ENCODE results near the gene DBP.
A peak's percentile ranks its signal among the peaks of the same experiment; 100 is the strongest.
"Not testable (repeated sequence)": the region's sequence is repeated elsewhere in the genome, so short reads cannot be mapped to it uniquely, and the experiment has no call there.

Gene DBP

DNA sequence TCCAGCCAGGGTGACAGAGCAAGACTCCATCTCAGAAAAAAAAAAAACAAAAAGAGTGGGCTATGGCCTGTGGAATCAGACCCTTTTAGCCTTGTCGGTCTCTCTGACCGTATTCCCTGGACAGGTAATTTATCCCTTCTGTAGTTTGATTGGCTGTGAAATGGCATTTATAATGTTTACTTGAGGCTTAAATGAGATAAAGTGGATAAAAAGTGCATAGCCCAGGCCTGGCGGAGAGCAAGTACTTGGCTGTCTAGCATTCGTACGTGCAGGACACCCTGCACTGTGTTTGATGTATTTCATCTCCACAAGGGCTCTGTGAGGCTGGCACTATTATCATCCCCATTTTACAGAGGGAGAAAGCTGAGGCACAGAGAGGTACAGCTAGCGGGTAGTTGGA, 28.6 kb upstream of the DBP start:
- DNase-seq = no peak

DNA sequence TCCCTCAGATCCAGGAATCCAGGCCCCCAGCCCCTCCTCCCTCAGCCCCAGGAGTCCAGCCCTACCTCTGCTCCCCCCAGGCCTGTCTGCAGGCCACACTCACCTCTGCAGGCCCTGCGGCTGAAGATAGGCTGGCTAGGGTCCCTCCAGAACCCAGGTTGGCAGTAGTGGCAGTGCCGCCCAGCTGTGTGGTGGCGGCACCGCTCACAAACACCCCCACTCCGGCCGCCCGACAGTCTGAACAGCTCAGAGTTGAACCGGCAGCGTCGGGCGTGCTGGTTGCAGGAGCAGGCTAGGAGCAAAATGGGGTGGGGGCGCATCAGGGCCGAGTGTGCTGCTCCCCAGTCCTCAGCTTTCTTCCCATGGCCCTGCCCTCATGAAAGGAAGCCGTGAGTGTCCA, 27.3 kb upstream of the DBP start:
- no peak for DNase-seq

DNA sequence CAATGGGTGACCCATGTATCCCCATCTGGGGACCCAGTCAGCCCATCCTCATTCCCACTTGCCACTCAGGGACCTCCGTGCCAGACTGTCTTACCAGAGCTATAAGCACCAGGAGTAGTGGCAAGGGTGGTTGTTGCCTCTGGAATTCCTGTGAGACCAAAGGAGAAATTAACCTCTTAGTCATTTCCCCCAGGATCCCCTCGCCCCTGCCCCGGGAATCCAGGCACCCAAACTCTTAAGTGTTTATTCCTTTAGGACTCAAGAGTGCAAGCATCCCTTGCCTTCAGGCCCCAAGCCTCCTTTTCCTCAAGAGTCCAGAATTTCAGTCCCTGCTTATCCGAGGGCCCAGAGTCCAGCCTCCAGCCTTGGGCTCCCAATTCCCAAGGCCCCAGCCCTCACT, 26.5 kb upstream of the DBP start:
- no peak for DNase-seq

DNA sequence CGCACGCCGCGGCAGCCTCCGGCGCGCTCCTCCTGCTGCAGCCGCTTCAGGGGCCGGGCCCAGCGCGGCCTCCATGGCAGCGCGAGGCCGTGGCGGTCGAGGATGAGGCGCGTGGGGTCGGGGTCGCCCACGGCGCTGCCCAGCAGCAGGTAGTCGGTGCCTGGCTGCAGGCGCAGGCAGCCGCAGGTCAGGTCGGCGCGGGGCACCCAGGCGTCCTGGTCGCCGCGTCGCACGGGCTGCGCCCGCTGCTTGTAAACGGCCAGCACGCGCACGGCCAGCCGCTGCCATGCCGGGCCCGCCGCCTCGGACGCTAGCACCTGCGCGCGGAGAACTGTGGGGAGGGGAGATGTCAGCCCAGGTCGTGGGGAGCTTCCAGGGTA, 24.5 kb upstream of the DBP start:
- DNase-seq = no peak

DNA sequence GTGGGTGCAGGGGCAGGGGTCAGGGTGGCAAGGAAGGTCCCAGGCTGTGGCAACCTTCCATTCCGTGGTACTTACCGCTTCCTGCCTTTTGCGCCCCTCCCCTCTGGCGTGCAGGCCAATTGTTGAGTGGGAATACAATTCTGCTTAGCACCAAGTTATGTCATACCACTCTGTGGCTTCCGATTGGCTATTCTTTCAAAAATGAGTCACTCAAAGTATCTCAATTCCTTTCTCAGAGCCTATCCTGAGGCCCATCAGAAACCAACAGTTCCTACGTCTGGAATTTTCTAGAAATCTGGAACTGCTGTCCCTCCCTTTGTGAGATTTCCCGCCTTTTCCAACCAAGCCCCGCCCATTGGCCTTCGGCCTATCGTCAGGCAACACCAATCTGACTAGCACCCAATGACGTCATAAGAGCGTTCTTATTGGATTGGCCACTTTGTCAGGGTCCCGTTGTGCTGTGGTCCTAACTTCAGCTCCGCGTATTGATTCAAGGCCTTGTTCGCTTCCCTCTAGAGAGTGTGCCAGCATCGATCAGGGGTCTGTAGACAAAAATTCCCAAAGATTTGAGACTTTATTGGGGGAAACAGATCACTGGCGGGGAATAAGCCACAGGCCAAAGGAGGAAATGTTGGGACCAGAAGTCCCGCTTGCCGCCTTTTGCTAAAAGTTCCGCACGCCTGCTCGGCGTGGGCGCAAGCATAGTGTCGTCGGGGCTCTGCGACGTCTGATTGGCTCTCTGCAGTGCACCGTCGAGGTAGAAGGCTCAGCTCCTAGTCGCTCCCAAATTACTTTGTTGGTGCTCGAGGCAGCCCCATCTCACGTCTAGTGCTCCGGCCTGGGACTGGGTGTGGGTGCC, 23.9 kb upstream of the DBP start:
- DNase-seq = peak; percentile 98

DNA sequence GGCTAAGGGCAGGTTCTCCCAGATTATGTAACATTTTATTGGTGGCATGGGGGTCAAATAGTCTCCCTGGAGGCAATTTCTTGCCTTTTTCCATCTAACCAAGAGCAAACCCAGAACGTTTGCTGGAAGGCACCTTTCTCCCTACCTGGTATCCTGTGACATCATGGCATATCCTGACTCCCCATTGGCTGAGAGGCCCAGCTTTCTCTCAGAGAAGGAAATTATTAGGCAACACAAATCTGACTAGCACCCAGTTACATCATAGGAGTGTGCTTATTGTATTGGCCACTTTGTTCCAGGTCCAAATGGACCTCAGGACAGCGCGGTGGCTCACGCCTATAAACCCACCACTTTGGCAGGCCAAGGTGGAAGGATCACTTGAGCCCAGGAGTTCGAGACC, 22.6 kb upstream of the DBP start:
- DNase-seq = peak; percentile 22

DNA sequence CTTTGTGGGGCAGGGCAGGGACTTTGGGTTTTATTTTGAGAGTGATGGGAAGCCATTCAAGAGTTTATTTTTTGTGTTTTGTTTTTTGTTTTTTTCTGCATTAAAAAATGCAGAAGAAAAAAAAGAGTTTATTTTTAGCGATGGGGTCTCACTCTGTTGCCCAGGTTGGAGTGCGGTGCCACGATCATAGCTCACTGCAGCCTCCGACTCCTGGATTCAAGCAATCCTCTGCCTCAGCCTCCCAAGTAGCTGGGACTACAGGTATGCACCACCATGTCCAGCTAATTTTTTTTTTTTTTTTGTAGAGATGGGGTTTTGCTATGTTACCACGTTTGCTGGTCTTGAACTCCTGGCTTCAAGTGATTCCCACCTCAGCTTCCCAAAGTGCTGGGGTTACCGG, 21.3 kb upstream of the DBP start:
- DNase-seq = no peak

DNA sequence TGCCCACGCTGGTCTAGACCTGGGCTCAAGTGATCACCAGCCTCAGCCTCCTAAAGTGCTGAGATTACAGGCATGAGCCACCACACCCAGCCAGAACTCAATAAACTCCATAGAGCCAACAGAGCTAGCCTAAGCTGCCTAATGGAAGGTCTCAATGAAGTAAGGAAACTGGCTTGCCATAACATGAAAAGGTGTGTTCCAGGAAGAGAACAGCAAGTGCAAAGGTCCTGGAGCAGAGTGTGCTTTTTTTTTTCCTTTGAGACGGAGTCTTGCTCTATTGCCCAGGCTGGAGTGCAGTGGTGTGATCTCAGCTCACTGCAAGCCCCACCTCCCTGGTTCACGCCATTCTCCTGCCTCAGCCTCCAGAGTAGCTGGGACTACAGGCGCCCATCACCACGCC, 20.6 kb upstream of the DBP start:
- DNase-seq = not testable (repeated sequence)

DNA sequence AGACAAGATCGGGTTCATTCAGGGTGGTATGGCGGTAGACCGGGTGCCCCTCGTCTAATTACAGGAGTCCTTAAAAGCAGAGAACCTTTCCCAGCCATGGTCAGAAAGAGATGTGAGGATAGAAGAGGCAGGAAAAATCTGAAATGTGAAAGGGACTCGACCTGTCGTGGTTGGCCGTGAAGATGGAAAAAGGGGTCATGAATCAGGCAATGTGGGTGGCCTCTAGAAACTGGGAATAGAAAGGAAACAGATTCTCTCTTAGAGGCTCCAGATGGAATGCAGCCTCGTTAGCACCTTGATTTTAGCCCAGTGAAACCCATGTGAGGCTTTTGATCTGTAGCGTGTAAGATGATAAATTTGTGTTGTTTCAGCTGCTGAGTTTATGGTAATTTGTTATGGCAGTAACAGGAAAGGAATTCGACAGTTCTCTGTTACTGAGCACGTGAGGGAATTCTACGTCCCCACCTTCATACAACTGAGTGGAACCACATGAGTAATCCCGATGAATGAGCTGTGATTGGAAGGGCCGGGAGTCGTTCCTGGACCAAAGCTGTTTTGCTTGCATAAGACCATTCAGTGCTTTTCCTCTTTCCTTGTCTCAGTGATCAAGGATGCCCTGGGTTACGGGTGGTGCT, 19.8 kb upstream of the DBP start:
- no peak for DNase-seq

DNA sequence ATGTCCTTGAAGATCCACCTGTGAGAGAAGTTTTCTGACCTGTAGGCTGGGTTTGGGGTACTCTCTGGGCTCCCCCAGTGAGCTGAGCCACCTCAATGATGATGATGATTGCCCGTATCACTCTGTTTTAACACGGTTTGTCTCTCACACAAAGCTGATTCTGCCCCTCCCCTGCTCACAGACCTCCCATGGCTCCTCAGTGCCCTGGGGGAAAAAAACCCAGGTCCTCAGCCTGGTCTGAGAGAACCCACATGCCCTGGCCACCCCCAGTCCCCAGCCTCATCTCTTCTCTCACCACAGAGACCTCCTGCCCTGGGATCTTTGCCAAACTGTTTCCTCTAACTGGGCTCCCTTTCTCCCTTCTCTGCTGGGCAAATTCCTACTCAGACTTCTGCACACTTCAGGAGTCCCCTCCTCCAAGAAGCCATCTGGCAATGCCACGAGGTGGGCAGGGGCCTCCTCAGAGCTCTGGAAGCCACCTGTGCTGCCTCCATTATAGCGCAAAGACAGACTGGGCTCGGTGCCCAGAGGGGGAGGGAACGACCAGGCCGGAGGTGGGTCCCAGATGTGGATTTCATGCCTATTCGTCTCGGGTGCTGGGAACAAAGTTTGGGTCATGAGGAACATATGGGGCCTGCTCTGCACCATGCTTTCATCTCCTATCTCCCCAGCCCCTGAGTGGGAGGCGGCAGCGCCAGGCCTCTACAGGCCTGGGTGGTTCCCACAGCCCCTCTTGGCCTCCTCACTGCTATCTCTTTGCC, 17.3 kb upstream of the DBP start:
- peak; percentile 51 for DNase-seq

DNA sequence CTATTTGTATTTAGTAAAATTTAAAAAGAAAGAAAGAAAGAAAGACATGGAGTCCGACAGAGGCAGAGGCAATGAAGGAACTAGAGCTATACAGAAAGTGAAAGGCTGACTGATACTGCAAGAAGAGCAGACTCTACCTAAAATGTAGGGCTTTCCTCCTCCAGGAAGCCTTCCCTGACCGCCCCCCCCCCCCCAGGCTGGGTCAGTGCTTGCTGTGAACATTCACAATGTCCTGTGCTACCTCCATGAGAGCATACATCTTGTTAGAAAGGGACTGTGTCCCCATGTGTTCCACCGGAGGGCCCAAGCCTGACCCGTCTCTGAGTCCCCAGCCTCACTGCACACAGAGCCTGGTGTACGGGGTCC, 14.5 kb upstream of the DBP start:
- DNase-seq = no peak

DNA sequence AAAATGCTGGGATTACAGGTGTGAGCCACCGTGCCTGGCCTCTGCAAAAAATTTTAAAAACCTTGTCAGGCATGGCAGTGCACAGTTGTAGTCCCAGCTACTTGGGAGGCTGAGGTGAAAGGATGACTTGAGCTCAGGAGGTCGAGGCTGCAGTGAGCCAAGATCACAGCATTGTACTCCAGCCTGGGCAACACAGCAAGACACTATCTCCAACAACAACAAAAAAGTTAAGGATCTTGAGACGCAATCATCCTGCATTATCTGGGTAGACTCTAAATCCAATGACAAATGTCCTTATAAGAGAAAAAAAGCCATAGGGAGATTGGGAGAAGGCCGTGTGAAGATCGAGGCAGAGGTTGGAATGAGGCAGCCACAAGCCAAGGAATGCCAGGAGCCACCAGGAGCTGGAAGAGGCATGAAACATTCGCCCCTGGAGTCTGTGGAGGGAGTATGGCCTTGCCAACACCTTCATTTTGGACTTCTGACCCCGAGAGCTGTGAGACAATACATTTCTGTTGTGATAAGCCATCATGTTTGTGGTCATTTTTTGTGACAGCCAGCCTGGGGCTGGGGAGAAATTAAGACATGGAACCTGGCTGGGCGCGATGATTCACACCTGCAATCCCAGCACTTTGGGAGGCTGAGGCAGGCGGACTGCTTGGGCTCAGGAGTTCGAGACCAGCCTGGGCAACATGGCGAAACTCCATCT, 13.9 kb upstream of the DBP start:
- DNase-seq = no peak

DNA sequence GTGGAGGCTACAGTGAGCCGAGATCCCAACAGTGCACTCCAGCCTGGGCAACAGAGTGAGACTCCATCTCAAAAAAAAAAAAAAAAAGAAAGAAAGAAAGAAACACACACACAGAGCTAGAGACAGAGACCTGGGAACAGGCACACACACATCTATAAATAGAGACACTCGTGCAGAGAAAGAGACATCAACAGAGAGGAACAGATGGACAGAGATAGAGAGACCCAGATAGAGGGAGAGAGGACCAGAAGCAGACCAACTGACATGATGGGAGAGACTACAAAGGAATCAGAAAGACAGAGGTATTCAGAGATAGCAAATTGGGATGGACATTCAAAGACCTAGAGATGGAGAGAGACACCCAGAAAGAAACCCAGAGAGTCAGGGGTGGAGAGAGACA, 11.0 kb upstream of the DBP start:
- DNase-seq = no peak

DNA sequence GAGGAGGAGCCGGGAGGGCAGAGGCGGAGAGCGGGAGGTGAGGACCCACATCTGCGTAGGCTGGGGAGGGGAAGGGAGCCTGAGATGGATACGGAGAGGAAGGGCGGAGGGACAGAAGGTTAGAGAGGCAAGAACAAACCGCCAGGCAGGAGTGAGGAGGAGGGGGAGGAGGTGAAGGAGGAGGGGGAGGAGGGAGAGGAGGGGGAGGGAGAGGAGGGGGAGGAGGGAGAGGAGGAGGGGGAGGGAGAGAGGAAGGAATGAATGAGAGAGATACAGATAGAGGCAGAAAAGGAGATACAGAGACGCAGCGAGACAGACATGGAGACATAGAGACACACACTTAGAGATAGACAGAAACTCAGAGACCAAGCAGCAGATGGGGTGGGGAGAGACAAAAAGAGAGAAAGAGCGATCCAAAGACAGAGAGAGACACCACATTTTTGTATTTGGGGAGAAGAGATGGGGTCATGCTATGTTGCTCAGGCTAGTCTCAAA, 9.6 kb upstream of the DBP start:
- no peak for DNase-seq

DNA sequence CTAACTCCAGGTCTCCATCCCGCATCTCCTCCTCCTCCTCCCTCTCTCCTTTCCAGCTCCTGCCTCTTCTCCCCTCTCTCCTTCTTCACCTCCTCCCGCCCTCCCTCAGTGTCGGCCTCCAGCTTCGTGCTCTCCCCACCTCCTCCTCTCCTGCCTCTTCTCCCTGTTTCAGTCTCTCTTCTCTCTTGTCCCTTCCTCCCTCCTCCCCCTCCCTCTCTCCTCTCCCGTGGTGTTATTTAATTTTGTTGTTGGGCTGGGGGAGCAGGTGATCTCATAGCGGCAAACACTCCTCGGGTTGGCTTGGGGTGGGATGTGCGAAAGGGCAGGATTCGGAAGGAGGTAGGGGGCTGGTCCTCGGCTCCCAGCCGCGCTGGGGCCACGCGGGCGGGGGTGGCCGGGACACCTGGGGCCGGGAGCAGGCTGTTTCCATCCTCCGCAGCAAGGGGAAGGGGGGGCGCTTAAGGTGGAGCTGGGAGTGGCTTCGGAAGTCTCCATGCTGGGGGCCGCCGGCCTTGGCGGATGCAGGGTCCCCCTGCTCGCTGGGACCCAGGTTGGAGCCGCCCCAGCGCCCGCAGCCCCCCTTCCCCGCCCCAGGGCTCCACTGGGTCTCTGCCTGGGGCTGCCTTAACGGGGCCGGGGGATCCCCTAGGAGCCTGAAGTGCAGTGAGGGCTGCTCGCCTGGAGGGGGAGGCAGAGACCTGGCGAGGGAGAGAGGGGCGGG, 9.0 kb upstream of the DBP start, which contains the start of gene CA11:
TSS of gene CA11 (minus strand) at position 187 of the 721 bp plus-strand sequence. CDS start 555 bp downstream, outside the sequence.
- DNase-seq = peak; percentile 95

DNA sequence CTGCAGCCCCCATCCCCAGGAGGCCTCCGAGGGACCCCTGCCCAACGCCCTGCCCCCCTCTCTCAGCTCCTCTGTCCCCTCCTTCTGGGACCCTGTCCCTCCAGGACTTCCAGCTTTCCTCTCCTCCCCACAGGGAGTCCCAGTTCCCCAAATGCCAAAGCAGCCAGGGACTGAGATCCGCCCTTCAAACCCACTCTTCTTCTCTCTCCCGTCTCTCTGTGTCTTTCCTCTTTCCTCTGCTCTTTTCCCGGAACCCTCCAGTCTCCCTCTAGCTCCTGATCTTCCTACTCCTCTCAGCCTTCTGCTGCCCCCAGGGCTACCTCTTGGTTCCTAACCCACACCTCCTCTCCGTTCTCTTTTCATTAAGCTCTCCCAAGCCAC, 8.4 kb upstream of the DBP start:
- DNase-seq = no peak

DNA sequence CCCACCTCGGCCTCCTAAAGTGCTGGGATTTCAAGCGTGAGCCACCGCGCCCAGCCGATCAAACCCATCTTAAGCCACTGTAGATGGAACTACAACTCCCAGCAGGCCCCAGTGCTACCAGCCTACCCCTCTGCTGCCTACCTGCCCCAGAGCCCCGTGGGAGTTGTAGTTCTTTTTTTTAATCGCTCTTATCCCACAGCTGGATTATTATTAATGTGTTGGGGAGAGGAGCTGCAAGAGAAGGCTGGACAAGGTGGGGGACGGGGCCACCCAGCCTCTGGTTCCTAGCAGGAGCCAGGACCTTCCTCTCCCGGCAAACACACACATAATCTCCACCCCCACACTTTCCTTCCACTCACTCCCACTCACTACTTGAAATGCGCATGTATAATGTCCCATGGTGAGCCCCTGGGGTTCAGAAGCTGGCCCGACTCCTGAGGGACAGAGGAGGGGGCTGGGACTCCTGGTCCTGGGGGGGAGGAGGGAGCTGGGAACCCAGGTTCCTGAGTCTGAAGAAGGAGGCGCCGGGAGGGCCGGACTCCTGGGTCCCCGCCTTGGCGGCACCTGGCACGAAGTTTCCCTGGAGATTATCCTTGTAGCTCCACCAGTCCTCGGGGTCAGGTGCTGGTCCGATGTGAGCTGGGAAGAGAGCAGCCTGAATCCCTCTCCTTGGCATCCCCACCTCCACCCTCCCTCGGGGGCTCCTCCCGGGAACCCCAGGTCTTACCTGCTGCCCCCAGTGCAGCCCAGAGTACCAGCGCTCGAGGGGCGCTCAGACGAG, 7.8 kb upstream of the DBP start:
- DNase-seq = peak; percentile 94

DNA sequence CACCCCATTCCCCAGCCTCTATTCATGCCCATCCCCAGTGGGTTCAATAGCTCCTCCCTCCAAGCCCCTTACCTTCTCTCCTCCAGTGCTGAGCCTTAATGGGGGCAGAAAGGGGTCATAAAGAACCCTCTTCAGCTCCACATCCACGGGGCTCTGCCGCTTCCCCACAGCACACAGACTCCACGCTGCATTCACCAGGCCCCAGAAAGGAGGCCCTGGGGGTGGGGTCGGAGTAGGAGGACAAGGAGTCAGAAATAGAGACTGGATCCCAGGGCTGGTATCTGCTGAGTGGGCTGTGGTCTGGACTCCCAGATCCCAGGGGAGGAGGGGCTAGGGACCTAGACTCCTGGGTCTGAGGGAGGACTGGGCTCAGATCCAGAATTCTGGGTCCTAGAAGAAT, 7.2 kb upstream of the DBP start:
- DNase-seq = no peak

DNA sequence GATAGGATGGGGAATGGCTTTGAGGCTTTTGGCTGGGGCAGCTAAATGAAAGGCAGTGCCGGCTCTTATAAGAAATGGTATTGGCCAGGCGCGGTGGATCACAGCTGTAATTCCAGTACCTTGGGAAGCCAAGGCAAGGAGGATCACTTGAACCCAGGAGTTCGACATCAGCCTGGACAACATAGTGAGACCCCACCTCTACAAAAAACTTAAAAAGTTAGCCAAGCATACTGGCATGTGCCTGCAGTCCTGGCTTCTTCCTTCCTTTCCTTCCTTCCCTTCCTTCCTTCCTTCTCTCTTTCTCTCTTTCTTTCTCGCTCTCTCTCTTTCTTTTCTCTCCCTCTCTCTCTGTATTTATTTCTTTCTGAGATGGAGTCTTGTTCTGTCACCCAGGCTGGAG, 5.7 kb upstream of the DBP start:
- DNase-seq = no peak

DNA sequence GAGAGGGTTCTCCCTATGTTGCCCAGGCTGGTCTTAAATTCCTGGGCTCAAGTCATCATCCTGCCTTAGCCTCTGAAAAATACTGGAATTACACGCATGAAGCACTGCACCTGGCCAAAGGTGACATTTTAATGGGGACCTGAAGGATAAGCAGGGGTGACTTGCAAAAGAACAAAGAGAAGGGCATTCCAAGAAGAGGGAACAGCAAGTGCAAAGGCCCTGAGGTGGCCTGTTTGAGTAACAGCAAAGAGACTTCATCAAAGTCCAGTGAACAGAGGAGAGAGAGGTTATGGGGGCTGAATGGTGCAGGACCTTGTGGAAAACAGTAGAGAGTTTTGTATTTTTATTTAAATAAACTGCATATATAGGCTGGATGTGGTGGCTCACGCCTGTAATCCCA, 4.7 kb upstream of the DBP start:
- no peak for DNase-seq
